BLaER1 treated with 17β-estradiol and CSF1 and Interleukin-3, amounts not matched to agents 10 nM and 100 nM (cell line): ENCODE results near the gene PTGFRN.

Experiments
- H3K27ac ChIP-seq, 11 experiments: shearing (Covaris generic); formaldehyde crosslinking; 2 replicates each; pipeline ENCODE4 v1.8.1; 2022
- H3K27me3 ChIP-seq, 11 experiments: shearing (Covaris generic); formaldehyde crosslinking; 2 replicates each; pipeline ENCODE4 v1.8.1; 2022
- H3K36me3 ChIP-seq, 11 experiments: shearing (Covaris generic); formaldehyde crosslinking; 2 replicates each; pipeline ENCODE4 v1.8.1; 2022
- H3K4me1 ChIP-seq, 10 experiments: shearing (Covaris generic); formaldehyde crosslinking; 2 replicates each; pipeline ENCODE4 v1.8.1; 2022
- H3K4me2 ChIP-seq, 11 experiments: shearing (Covaris generic); formaldehyde crosslinking; 2 replicates each; pipeline ENCODE4 v1.8.1; 2022
- H3K4me3 ChIP-seq, 10 experiments: shearing (Covaris generic); formaldehyde crosslinking; 2 replicates each; pipeline ENCODE4 v1.8.1; 2022
- H3K9ac ChIP-seq, 11 experiments: shearing (Covaris generic); formaldehyde crosslinking; 2 replicates each; pipeline ENCODE4 v1.8.1; 2022
- H3K9me3 ChIP-seq, 11 experiments: shearing (Covaris generic); formaldehyde crosslinking; replicated peaks in 1 of 11; 2 replicates each; pipeline ENCODE4 v1.8.1; 2022
- H4K20me1 ChIP-seq, 11 experiments: shearing (Covaris generic); formaldehyde crosslinking; 2 replicates each; pipeline ENCODE4 v1.8.1; 2022
- Cebpa-rat ChIP-seq, 11 experiments: shearing (Covaris generic); IDR thresholded peaks; 2 replicates each; pipeline ENCODE4 v1.8.1; 2022

Gene PTGFRN

GRCh38 chr1:116915086-116915661, 5.5 kb downstream of the PTGFRN start:
- peaks cover 4 to 50% (median 10%) of the 10 kb centered on the region in 10 experiments; a peak in 19 of 20 replicates for H3K4me1 ChIP-seq
- H4K20me1 ChIP-seq: peaks cover 0 to 25% (median 0%) of the 10 kb centered on the region in 11 experiments; a peak in 3 of 22 replicates
- H3K36me3 ChIP-seq: no peaks in the 10 kb centered on the region
- H3K27me3 ChIP-seq: peaks cover 25 to 38% (median 33%) of the 10 kb centered on the region in 11 experiments
- H3K27ac ChIP-seq: no peak overlapping the region
- H3K9ac ChIP-seq: no peak overlapping the region
- no peak for TF ChIP-seq Cebpa-rat (IDR thresholded peaks at IDR 0.05)
- H3K9me3 ChIP-seq: peaks cover 0 to 6% (median 0%) of the 10 kb centered on the region in 11 experiments; a peak in 1 of 22 replicates
- H3K4me2 ChIP-seq: no peak overlapping the region; a peak in 1 of 22 replicates
- H3K4me3 ChIP-seq: no peak overlapping the region

DNA sequence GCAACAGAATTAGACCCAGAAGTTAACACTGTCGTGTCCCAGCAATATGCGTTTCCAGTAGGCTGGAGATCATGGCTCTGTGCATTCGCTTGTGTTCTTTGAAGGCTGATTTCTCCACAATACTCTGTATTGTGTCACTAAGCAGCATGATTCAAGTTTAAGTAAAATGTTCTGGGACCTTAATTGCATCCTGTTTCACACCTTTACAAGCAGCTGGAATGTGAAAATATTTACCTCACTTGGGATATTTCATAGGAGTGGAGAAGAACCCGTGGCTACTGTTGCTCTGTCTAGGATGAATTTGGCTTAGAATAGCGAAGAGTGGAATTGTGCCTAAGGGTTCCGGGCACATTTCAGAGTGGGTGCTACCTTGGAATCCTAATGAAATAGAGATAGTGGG, 6.3 kb downstream of the PTGFRN start:
- Histone ChIP-seq H3K27me3 (peaks cover 17 to 30% (median 25%) of the 10 kb centered on the region in 11 experiments), H3K9me3 (peaks cover 0 to 6% (median 0%) of the 10 kb centered on the region in 11 experiments; a peak in 1 of 22 replicates), H3K4me1 (peaks cover 0 to 48% (median 2%) of the 10 kb centered on the region in 10 experiments; a peak in 13 of 20 replicates), H3K4me3 (no peak overlapping the region), H3K4me2 (0 out of 22 replicates have a peak overlapping the region, but pooled peaks of 1 of the 11 experiments have one; percentile 66), H3K36me3 (no peaks in the 10 kb centered on the region), H3K9ac (no peak overlapping the region), H4K20me1 (peaks cover 0 to 23% (median 0%) of the 10 kb centered on the region in 11 experiments; a peak in 3 of 22 replicates), H3K27ac (no peak overlapping the region)
- no peak for TF ChIP-seq Cebpa-rat (IDR thresholded peaks at IDR 0.05)

- H3K4me2 ChIP-seq: peak overlapping the region in 5 of 11 experiments; percentile 9 to 75 (median 63); a peak in 9 of 22 replicates
- no peak for TF ChIP-seq Cebpa-rat (IDR thresholded peaks at IDR 0.05)
- peaks cover 0 to 16% (median 0%) of the 10 kb centered on the region in 11 experiments; a peak in 3 of 22 replicates for H4K20me1 ChIP-seq
- H3K9me3 ChIP-seq: peaks cover 0 to 5% (median 0%) of the 10 kb centered on the region in 11 experiments; a peak in 1 of 22 replicates
- H3K36me3 ChIP-seq: no peaks in the 10 kb centered on the region
- H3K27me3 ChIP-seq: peaks cover 9 to 22% (median 17%) of the 10 kb centered on the region in 11 experiments
- H3K27ac ChIP-seq: no peak overlapping the region
- peaks cover 0 to 41% (median 0%) of the 10 kb centered on the region in 10 experiments; a peak in 8 of 20 replicates for H3K4me1 ChIP-seq
- no peak overlapping the region for H3K9ac ChIP-seq
- H3K4me3 ChIP-seq: no peak overlapping the region
Observed at GRCh38 chr1:116916533-116917445, 7.1 kb downstream of the PTGFRN start.

DNA sequence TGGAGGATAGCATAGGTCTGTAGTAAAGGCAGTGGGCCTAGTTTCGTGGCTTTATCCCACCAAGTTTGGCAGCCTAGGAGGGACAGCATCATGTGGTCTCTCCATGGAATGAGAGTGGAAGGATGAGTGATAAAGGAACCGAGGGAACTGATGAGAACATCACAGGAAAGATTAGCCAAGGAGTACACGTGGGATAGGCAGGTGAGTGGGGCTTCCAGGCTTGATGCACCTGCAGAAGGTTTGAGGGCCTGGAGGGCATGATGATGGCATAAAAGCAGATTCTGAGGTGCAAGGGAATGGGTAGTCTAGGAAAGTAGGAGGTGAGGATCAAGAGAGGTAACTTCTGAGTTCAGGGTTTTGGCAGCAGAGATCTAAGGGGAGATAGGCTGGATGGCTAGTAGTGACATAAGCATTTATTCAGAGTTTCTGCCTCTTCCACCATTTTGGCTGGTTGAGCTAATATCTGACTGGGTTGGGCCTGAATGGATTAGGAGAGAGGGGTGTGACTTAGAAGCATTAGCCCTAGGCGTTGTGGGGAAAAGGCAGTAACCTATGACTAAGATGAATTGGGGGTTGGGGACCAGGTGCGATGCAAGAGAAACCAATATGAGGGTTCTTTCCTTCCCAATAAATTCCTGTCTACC, 9.1 kb downstream of the PTGFRN start:
- no peaks in the 10 kb centered on the region; a peak in 1 of 22 replicates for H3K36me3 ChIP-seq
- no peak overlapping the region for H3K9ac ChIP-seq
- H3K4me1 ChIP-seq: peaks cover 0 to 34% (median 0%) of the 10 kb centered on the region in 10 experiments; a peak in 8 of 20 replicates
- no peak overlapping the region for H3K4me2 ChIP-seq
- H4K20me1 ChIP-seq: peaks cover 0 to 8% (median 0%) of the 10 kb centered on the region in 11 experiments; a peak in 1 of 22 replicates
- H3K4me3 ChIP-seq: no peak overlapping the region
- no peaks in the 10 kb centered on the region; a peak in 1 of 22 replicates for H3K9me3 ChIP-seq
- no peak for TF ChIP-seq Cebpa-rat (IDR thresholded peaks at IDR 0.05)
- H3K27me3 ChIP-seq: peaks cover 0 to 4% (median 0%) of the 10 kb centered on the region in 11 experiments; a peak in 1 of 22 replicates
- H3K27ac ChIP-seq: no peak overlapping the region

GRCh38 chr1:116919802-116920201, 10.1 kb downstream of the PTGFRN start:
- Histone ChIP-seq H3K4me3 (no peak overlapping the region), H3K27ac (no peak overlapping the region), H3K27me3 (no peaks in the 10 kb centered on the region), H3K9me3 (no peaks in the 10 kb centered on the region; a peak in 1 of 22 replicates), H4K20me1 (peaks cover 0 to 8% (median 0%) of the 10 kb centered on the region in 11 experiments; a peak in 1 of 22 replicates), H3K4me2 (peak overlapping the region in 2 of 11 experiments; percentile 34 to 37; a peak in 2 of 22 replicates), H3K36me3 (no peaks in the 10 kb centered on the region; a peak in 1 of 22 replicates), H3K9ac (no peak overlapping the region), H3K4me1 (peaks cover 0 to 35% (median 0%) of the 10 kb centered on the region in 10 experiments; a peak in 8 of 20 replicates)
- TF ChIP-seq Cebpa-rat (IDR thresholded peaks at IDR 0.05): no peak

DNA sequence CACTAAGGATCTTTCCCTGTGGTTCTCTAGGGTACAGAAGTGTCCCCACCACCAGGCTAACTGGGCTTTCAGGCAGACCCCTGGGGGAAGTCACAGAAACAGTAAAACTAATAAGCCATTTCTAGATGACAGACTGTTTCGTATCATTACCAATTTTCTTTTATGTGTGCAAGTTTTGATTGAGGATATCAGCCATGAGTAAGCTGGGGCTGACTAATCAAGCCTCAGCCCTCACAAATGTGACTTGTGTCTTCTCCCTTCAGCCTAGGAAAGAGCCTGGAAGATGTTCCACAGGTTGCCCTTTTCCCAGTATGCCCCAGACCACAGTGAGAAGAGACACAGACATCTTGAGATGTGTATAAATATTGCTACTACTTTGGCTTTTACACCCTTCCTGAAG, 10.5 kb downstream of the PTGFRN start:
- peaks cover 0 to 35% (median 0%) of the 10 kb centered on the region in 10 experiments; a peak in 8 of 20 replicates for H3K4me1 ChIP-seq
- H3K9ac ChIP-seq: no peak overlapping the region
- H3K4me3 ChIP-seq: no peak overlapping the region
- H4K20me1 ChIP-seq: peaks cover 0 to 8% (median 0%) of the 10 kb centered on the region in 11 experiments; a peak in 1 of 22 replicates
- no peak for TF ChIP-seq Cebpa-rat (IDR thresholded peaks at IDR 0.05)
- no peak overlapping the region for H3K27ac ChIP-seq
- H3K9me3 ChIP-seq: no peaks in the 10 kb centered on the region; a peak in 1 of 22 replicates
- H3K27me3 ChIP-seq: no peaks in the 10 kb centered on the region
- H3K4me2 ChIP-seq: peak overlapping the region in 2 of 11 experiments; percentile 34 to 37; a peak in 3 of 22 replicates
- no peaks in the 10 kb centered on the region; a peak in 1 of 22 replicates for H3K36me3 ChIP-seq

GRCh38 chr1:116921301-116921885, 11.7 kb downstream of the PTGFRN start:
- Histone ChIP-seq H3K4me1 (peaks cover 0 to 31% (median 0%) of the 10 kb centered on the region in 10 experiments; a peak in 8 of 20 replicates), H3K27me3 (no peaks in the 10 kb centered on the region), H3K36me3 (no peaks in the 10 kb centered on the region; a peak in 1 of 22 replicates), H3K27ac (no peak overlapping the region), H3K4me2 (no peak overlapping the region), H3K4me3 (no peak overlapping the region), H3K9me3 (no peaks in the 10 kb centered on the region; a peak in 1 of 22 replicates), H4K20me1 (peaks cover 0 to 8% (median 0%) of the 10 kb centered on the region in 11 experiments; a peak in 1 of 22 replicates), H3K9ac (no peak overlapping the region)
- no peak for TF ChIP-seq Cebpa-rat (IDR thresholded peaks at IDR 0.05)

- peaks cover 0 to 8% (median 0%) of the 10 kb centered on the region in 11 experiments; a peak in 1 of 22 replicates for H4K20me1 ChIP-seq
- peaks cover 0 to 26% (median 0%) of the 10 kb centered on the region in 10 experiments; a peak in 8 of 20 replicates for H3K4me1 ChIP-seq
- no peak overlapping the region for H3K9ac ChIP-seq
- H3K4me2 ChIP-seq: no peak overlapping the region
- no peaks in the 10 kb centered on the region for H3K27me3 ChIP-seq
- no peaks in the 10 kb centered on the region; a peak in 1 of 22 replicates for H3K9me3 ChIP-seq
- H3K36me3 ChIP-seq: no peaks in the 10 kb centered on the region; a peak in 1 of 22 replicates
- no peak overlapping the region for H3K4me3 ChIP-seq
- H3K27ac ChIP-seq: no peak overlapping the region
- no peak for TF ChIP-seq Cebpa-rat (IDR thresholded peaks at IDR 0.05)
Observed at GRCh38 chr1:116921937-116922336, 12.2 kb downstream of the PTGFRN start.
